Chondrocyte (in vitro differentiated cells): Measurements from ENCODE around the gene AHR. TPM values are rescaled to one million over a fixed set of nuclear protein-coding genes. Genes with fewer than 3 reads are reported as not detected.
A peak's percentile ranks its signal among the peaks of the same experiment; 100 is the strongest.
"Not testable (repeated sequence)": the region's sequence is repeated elsewhere in the genome, so short reads cannot be mapped to it uniquely, and the experiment has no call there.

Experiments used
- DNase-seq: peaks from one replicate; pipeline ENCODE4 v3.0.0; 2021; ENCODE audit warnings: mixed read lengths, low spot score
- H3K27ac Mint-ChIP-seq: one replicate; pipeline ENCODE4 v1.8.0; 2021; ENCODE audit warnings: mild to moderate bottlenecking, moderate library complexity, mixed read lengths; ENCODE audit not compliant: unreplicated experiment
- H3K27me3 Mint-ChIP-seq: 2 replicates; pipeline ENCODE4 v1.8.0; 2021; ENCODE audit warnings: low read depth, mixed read lengths
- H3K36me3 Mint-ChIP-seq: 2 replicates; pipeline ENCODE4 v1.8.0; 2021; ENCODE audit warnings: low read depth, mixed read lengths
- H3K4me1 Mint-ChIP-seq: 2 replicates; pipeline ENCODE4 v1.8.0; 2021; ENCODE audit warnings: low read depth, mild to moderate bottlenecking, mixed read lengths
- H3K4me3 Mint-ChIP-seq: one replicate; pipeline ENCODE4 v1.8.0; 2021; ENCODE audit warnings: mild to moderate bottlenecking, moderate library complexity, mixed read lengths; ENCODE audit not compliant: unreplicated experiment
- H3K9me3 Mint-ChIP-seq: 2 replicates; pipeline ENCODE4 v1.8.0; 2021; ENCODE audit warnings: low read depth, mixed read lengths
- total RNA-seq: library from RNA; stranded (reverse); gene quantifications from 3 replicates; pipeline ENCODE4 v1.2.1, GENCODE V29; 2021
- TF ChIP-seq, protein P1 (sequence below): fragments of 200-600 bp; sonication (generic); IDR thresholded peaks from 2 replicates; pipeline ENCODE4 v1.5.0; 2021; ENCODE audit warnings: antibody characterized with exemption, mild to moderate bottlenecking, moderate library complexity

Gene AHR
- total RNA-seq, 1 donor from 2014 or later = 143 TPM

DNA sequence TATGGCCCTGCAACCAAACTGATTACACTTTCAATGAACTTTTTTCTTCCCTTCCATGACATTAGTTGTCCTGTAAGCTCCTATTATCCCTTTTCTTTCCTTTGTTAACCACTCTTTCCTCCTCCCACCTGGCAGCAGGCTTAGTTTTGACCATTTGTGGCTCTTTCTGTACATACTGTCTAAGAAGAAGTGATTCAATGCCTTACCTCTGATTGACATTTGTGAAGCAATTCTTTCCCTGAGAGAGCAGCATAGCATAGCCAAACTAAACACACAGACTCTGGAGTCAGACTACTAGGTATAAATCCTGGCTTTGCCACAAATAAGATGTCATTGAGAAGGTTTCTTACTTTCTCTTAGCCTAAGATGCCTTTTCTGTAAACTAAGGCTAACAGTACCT, 48.9 kb downstream of the AHR start:
- H3K36me3 Mint-ChIP-seq = peaks cover 47% of the 10 kb centered on the region
- H3K4me1 Mint-ChIP-seq = peaks cover 34% of the 10 kb centered on the region
- DNase-seq = no peak
- no peaks in the 10 kb centered on the region for H3K27me3 Mint-ChIP-seq
- H3K27ac Mint-ChIP-seq = no peak overlapping the region
- H3K4me3 Mint-ChIP-seq = no peak overlapping the region
- peaks cover 27% of the 10 kb centered on the region for H3K9me3 Mint-ChIP-seq
- TF ChIP-seq, protein P1, sequence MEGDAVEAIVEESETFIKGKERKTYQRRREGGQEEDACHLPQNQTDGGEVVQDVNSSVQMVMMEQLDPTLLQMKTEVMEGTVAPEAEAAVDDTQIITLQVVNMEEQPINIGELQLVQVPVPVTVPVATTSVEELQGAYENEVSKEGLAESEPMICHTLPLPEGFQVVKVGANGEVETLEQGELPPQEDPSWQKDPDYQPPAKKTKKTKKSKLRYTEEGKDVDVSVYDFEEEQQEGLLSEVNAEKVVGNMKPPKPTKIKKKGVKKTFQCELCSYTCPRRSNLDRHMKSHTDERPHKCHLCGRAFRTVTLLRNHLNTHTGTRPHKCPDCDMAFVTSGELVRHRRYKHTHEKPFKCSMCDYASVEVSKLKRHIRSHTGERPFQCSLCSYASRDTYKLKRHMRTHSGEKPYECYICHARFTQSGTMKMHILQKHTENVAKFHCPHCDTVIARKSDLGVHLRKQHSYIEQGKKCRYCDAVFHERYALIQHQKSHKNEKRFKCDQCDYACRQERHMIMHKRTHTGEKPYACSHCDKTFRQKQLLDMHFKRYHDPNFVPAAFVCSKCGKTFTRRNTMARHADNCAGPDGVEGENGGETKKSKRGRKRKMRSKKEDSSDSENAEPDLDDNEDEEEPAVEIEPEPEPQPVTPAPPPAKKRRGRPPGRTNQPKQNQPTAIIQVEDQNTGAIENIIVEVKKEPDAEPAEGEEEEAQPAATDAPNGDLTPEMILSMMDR = no peak

DNA sequence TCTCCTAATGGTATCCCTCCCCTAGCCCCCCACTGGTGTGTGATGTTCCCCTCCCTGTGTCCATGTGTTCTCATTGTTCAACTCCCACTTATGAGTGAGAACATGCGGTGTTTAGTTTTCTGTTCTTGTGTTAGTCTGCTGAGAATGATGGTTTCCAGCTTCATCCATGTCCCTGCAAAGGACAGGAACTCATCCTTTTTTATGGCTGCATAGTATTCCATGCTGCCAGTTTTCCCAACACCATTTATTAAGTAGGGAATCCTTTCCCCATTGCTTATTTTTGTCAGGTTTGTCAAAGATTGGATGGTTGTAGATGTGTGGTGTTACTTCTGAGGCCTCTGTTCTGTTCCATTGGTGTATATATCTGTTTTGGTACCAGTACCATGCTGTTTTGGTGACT, 50.5 kb downstream of the AHR start:
- not testable (repeated sequence) for DNase-seq, H3K27me3 Mint-ChIP-seq, H3K4me3 Mint-ChIP-seq, H3K27ac Mint-ChIP-seq
- peaks cover 33% of the 10 kb centered on the region for H3K9me3 Mint-ChIP-seq
- peaks cover 33% of the 10 kb centered on the region for H3K4me1 Mint-ChIP-seq
- H3K36me3 Mint-ChIP-seq = peaks cover 50% of the 10 kb centered on the region

DNA sequence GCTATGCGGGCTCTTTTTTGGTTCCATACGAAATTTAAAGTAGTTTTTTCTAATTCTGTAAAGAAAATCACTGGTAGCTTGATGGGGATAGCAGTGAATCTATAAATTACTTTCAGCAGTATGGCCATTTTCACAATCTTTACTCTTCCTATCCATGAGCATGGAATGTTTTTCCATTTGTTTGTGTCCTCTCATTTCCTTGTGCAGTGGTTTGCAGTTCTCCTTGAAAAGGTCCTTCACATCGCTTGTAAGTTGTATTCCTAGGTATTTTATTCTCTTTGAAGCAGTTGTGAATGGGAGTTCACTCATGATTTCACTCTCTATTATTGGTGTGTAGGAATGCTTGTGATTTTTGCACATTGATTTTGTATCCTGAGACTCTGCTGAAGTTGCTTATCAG, 51.9 kb downstream of the AHR start:
- H3K27me3 Mint-ChIP-seq = not testable (repeated sequence)
- H3K36me3 Mint-ChIP-seq = peaks cover 53% of the 10 kb centered on the region

DNA sequence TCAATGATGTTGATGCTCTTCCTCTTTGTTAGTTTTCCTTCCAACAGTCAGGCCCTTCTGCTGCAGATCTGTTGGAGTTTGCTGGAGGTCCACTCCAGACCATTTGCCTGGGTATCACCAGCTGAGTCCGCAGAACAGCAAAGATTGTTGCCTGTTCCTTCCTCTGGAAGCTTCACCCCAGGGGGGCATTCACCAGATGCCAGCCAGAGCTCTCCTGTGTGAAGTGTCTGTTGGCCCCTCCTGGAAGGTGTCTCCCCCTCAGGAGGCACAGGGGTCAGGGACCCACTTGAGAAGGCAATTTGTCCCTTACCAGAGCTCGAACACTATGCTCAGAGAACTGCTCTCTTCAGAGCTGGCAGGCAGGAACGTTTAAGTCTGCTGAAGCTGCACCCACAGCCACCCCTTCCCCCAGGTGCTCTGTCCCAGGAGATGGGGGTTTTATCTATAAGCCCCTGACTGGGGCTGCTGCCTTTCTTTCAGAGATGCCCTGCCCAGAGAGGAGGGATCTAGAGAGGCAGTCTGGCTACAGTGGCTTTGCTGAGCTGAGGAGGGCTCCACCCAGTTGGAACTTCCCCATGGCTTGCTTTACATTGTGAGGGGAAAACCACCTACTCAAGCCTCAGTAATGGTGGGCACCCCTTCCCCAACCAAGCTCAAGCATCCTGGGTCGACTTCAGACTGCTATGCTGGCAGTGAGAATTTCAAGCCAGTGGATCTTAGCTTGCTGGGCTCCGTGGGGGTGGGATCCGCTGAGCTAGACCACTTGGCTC, 55.4 kb downstream of the AHR start:
- Mint-ChIP-seq H3K36me3 (peaks cover 54% of the 10 kb centered on the region), H3K4me1 (peaks cover 34% of the 10 kb centered on the region), H3K9me3 (peaks cover 36% of the 10 kb centered on the region)
- not testable (repeated sequence) for DNase-seq, H3K27me3 Mint-ChIP-seq, H3K4me3 Mint-ChIP-seq, H3K27ac Mint-ChIP-seq

More for the DNA sequence above, 51.9 kb downstream of the AHR start:
- not testable (repeated sequence) for H3K4me3 Mint-ChIP-seq, DNase-seq
- Mint-ChIP-seq H3K9me3 (peaks cover 33% of the 10 kb centered on the region), H3K4me1 (peaks cover 41% of the 10 kb centered on the region), H3K27ac (peak overlapping the region; percentile 0)

DNA sequence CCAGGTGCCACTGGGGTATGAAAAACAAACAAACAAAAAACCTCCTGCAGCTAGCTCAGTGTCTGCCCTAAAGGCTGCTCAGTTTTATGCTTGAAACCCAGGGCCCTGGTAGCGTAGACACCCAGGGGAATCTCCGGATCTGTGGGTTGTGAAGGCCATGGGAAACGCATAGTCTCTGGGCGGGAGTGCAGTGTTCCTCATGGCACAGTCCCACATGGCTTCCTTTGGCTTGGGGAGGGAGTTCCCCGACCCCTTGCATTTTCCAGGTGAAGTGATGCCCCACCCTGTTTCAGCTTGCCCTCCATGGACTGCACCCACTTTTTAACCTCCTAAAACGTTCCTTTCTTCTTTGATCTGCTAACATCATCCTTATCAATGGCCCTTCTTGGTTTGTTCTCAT, 56.0 kb downstream of the AHR start:
- peak overlapping the region; percentile 2 for H3K27ac Mint-ChIP-seq
- H3K9me3 Mint-ChIP-seq = peaks cover 35% of the 10 kb centered on the region
- peaks cover 48% of the 10 kb centered on the region for H3K36me3 Mint-ChIP-seq
- TF ChIP-seq, protein P1 = no peak
- H3K27me3 Mint-ChIP-seq = no peaks in the 10 kb centered on the region
- H3K4me1 Mint-ChIP-seq = peaks cover 34% of the 10 kb centered on the region
- DNase-seq = no peak
- no peak overlapping the region for H3K4me3 Mint-ChIP-seq

DNA sequence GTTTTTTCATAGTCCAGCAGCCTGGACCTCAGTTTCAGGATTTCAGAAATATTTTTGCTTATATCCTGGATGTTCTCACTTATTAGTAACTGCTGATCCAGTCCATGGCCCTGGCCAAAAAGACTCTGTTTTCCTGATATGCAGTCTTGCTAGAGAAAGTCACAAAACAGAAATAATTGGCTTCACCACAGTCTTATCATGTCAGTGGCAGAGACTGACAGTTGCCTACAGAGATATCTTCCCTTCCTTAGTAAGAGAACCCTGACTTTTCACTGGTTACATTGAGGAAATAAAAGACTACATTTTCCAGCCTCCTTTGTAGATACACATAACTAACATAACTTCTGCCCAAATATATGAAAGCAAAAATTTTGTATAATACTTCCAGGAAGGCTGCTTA, 56.6 kb downstream of the AHR start:
- Mint-ChIP-seq H3K27me3 (no peaks in the 10 kb centered on the region), H3K4me3 (no peak overlapping the region), H3K36me3 (peaks cover 43% of the 10 kb centered on the region), H3K9me3 (peaks cover 30% of the 10 kb centered on the region), H3K4me1 (peaks cover 34% of the 10 kb centered on the region), H3K27ac (no peak overlapping the region)
- TF ChIP-seq, protein P1 = no peak
- no peak for DNase-seq

DNA sequence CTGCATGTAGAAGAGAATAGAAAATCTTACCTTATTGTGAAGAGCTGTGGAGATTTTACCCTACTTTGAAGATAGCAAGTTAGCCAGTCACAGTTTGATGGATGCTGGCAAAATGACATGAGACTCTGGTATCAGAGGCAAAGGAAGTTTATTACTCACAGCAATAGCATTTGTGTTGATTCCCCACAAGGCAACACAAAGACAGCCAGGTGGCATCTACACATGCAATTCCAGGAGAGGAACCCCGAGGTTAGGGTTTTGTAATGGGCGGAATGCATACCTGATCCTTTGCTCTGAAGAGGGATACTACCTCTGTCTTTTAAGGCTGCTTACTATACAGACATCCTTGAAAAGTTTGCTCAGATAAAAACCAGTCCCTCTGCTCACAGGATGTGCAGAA, 59.5 kb downstream of the AHR start:
- H3K4me1 Mint-ChIP-seq = peaks cover 26% of the 10 kb centered on the region
- H3K36me3 Mint-ChIP-seq = peaks cover 22% of the 10 kb centered on the region
- no peak overlapping the region for H3K27ac Mint-ChIP-seq
- H3K9me3 Mint-ChIP-seq = peaks cover 8% of the 10 kb centered on the region
- H3K27me3 Mint-ChIP-seq = no peaks in the 10 kb centered on the region
- TF ChIP-seq, protein P1 = no peak
- H3K4me3 Mint-ChIP-seq = no peak overlapping the region
- DNase-seq = no peak
